GM19397 (cell line): ENCODE measurements around the gene PCDHA3.
"Not testable (repeated sequence)": the region's sequence is repeated elsewhere in the genome, so short reads cannot be mapped to it uniquely, and the experiment has no call there.

ENCODE experiments used
- ATAC-seq: cut with Tn5 transposase; IDR thresholded peaks from one replicate; pipeline ENCODE4 v1.9.1; 2021; ENCODE audit warnings: mild to moderate bottlenecking, moderate library complexity; ENCODE audit not compliant: unreplicated experiment

PCDHA3 gene

DNA sequence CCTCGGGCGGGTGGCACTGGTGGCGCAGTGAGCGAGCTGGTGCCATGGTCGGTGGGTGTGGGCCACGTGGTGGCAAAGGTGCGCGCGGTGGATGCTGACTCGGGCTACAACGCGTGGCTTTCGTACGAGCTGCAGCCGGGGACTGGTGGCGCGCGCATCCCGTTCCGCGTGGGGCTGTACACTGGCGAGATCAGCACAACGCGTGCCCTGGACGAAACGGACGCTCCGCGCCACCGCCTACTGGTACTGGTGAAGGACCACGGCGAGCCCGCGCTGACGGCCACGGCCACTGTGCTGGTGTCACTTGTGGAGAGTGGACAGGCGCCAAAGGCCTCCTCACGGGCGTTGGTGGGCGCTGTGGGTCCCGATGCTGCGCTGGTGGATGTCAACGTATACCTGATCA is 8.0 kb downstream of the PCDHA3 start:
- no peak for ATAC-seq

GRCh38 chr5:140821375-140822280 is 20.8 kb downstream of the PCDHA3 start, which contains the start of gene PCDHA5:
TSS of gene PCDHA5 (plus strand) at chr5:140821613.
- no peak for ATAC-seq

- ATAC-seq: no peak
Measured at GRCh38 chr5:140822281-140822629, 21.4 kb downstream of the PCDHA3 start.

GRCh38 chr5:140822969-140823368 is 22.1 kb downstream of the PCDHA3 start:
- not testable (repeated sequence) for ATAC-seq

DNA sequence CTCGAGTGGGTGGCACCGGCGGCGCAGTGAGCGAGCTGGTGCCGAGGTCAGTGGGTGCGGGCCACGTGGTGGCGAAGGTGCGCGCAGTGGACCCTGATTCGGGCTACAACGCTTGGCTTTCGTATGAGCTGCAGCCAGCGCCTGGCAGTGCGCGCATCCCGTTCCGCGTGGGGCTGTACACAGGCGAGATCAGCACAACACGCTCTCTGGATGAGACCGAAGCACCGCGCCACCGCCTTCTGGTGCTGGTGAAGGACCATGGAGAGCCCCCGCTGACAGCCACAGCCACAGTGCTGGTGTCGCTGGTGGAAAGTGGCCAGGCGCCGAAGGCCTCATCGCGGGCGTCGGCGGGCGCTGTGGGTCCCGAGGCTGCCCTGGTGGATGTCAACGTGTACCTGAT is 22.6 kb downstream of the PCDHA3 start:
- ATAC-seq: no peak

DNA sequence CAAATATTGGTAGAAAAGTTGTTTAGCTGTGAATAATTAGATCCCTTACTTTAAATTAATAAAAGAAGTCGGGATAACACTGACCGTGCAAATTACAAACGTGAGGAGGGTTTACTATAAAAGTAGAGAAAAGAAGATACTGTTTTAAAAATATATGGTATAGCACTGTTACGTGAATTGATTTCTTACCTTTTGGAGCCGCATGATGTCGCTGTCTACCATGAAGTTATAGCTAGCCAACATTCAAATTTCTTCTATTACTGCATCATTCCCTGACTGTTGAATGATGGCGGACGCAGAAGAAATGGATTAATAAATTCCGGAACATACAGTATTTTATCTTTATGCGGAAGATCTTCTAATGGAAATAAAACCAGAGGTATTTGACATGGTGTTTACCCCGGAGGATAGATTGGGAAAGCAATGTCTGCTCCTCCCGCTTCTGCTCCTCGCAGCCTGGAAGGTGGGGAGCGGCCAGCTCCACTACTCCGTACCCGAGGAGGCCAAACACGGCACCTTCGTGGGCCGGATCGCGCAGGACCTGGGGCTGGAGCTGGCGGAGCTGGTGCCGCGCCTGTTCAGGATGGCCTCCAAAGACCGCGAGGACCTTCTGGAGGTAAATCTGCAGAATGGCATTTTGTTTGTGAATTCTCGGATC is 27.0 kb downstream of the PCDHA3 start, which contains the start of gene PCDHA6:
PCDHA6 (plus strand) TSS at position 257 of the 658 bp plus-strand sequence; CDS start at position 389, 132 bp downstream.
- no peak for ATAC-seq

- no peak for ATAC-seq
Measured at GRCh38 chr5:140828362-140828737, 27.5 kb downstream of the PCDHA3 start.

DNA sequence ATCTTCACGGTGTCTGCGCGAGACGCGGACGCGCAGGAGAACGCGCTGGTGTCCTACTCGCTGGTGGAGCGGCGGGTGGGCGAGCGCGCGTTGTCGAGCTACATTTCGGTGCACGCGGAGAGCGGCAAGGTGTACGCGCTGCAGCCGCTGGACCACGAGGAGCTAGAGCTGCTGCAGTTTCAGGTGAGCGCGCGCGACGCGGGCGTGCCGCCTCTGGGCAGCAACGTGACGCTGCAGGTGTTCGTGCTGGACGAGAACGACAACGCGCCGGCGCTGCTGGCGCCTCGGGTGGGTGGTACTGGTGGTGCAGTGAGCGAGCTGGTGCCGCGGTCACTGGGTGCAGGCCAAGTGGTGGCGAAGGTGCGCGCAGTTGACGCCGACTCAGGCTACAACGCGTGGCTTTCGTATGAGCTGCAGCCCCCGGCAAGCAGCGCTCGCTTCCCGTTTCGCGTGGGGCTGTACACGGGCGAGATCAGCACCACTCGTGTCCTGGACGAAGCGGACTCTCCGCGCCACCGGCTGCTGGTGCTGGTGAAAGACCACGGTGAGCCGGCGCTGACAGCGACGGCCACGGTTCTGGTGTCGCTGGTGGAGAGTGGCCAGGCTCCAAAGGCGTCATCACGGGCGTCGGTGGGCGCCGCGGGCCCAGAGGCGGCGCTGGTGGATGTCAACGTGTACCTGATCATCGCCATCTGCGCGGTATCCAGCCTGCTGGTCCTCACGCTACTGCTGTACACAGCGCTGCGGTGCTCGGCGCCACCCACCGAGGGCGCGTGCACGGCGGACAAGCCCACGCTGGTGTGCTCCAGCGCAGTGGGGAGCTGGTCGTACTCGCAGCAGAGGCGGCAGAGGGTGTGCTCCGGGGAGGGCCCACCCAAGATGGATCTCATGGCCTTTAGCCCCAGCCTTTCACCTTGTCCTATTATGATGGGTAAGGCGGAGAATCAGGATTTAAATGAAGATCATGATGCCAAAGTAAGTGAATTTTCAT is 28.9 kb downstream of the PCDHA3 start:
- not testable (repeated sequence) for ATAC-seq

GRCh38 chr5:140833993-140834392 is 33.1 kb downstream of the PCDHA3 start, which contains the start of gene PCDHA7:
TSS of gene PCDHA7 (plus strand) at chr5:140834269. CDS start at chr5:140834384, 115 bp downstream.
- ATAC-seq: no peak

GRCh38 chr5:140834439-140835008 is 33.7 kb downstream of the PCDHA3 start:
- ATAC-seq: not testable (repeated sequence)

DNA sequence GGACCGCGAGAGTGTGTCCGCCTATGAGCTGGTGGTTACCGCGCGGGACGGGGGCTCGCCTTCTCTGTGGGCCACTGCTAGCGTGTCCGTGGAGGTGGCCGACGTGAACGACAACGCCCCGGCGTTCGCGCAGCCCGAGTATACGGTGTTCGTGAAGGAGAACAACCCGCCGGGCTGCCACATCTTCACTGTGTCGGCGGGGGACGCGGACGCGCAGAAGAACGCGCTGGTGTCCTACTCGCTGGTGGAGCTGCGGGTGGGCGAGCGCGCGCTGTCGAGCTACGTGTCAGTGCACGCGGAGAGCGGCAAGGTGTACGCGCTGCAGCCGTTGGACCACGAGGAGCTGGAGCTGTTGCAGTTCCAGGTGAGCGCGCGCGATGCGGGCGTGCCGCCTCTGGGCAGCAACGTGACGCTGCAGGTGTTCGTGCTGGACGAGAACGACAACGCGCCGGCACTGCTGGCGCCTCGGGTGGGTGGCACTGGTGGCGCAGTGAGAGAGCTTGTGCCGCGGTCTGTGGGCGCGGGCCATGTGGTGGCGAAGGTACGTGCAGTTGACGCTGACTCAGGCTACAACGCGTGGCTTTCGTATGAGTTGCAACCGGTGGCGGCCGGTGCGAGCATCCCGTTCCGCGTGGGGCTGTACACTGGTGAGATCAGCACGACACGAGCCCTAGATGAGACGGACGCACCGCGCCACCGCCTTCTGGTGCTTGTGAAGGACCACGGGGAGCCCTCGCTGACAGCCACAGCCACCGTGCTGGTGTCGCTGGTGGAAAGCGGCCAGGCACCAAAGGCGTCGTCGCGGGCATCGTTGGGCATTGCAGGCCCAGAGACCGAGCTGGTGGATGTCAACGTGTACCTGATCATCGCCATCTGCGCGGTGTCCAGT is 35.0 kb downstream of the PCDHA3 start:
- ATAC-seq: no peak

GRCh38 chr5:140840978-140841962 is 40.4 kb downstream of the PCDHA3 start, which contains the start of gene PCDHA8:
TSS of gene PCDHA8 (plus strand) at chr5:140841187. CDS start at chr5:140841322, 135 bp downstream.
- ATAC-seq: no peak

- no peak for ATAC-seq
Measured at GRCh38 chr5:140842798-140843733, 42.2 kb downstream of the PCDHA3 start.

- ATAC-seq: not testable (repeated sequence)
Measured at GRCh38 chr5:140848139-140849102, 47.6 kb downstream of the PCDHA3 start, which contains the start of gene PCDHA9. TSS of gene PCDHA9 (plus strand) at chr5:140848382. CDS start at chr5:140848496, 114 bp downstream.

GRCh38 chr5:140849831-140850634 is 49.2 kb downstream of the PCDHA3 start:
- ATAC-seq: not testable (repeated sequence)
